NCI-H2196 treated with DMSO at 0.1 percent for 48 hours (cell line): ENCODE results near the gene GTF2H4.
A peak's percentile ranks its signal among the peaks of the same experiment; 100 is the strongest.

Source experiments
- DNase-seq: peaks from one replicate; lab custom pipeline; 2025; ENCODE audit not compliant: unreplicated experiment; lab: John Stamatoyannopoulos, UW

GTF2H4 gene

GRCh38 chr6:30882204-30882758 is 25.7 kb upstream of the GTF2H4 start:
- no peak for DNase-seq

GRCh38 chr6:30882759-30883684 is 25.0 kb upstream of the GTF2H4 start:
- peak; percentile 61 for DNase-seq

GRCh38 chr6:30883685-30884520 is 24.1 kb upstream of the GTF2H4 start, which contains the start of gene DDR1:
Gene DDR1, plus strand, starts transcription at chr6:30884519. Its CDS starts 4,211 bp downstream, at chr6:30888730.
- peak; percentile 80 for DNase-seq

- DNase-seq: no peak
These were observed 23.2 kb upstream of the GTF2H4 start for GRCh38 chr6:30884521-30885480.

GRCh38 chr6:30885481-30885998 is 22.5 kb upstream of the GTF2H4 start:
- no peak for DNase-seq

- peak; percentile 37 for DNase-seq
These were observed 21.8 kb upstream of the GTF2H4 start for GRCh38 chr6:30885999-30886896.

GRCh38 chr6:30886897-30887255 is 21.1 kb upstream of the GTF2H4 start:
- DNase-seq: no peak

- no peak for DNase-seq
These were observed 19.8 kb upstream of the GTF2H4 start for GRCh38 chr6:30887901-30888815.

GRCh38 chr6:30888816-30889495 is 19.1 kb upstream of the GTF2H4 start:
- no peak for DNase-seq

- DNase-seq: no peak
These were observed 18.5 kb upstream of the GTF2H4 start for GRCh38 chr6:30889496-30889885.

GRCh38 chr6:30889921-30890645 is 17.9 kb upstream of the GTF2H4 start:
- DNase-seq: peak; percentile 83

- no peak for DNase-seq
These were observed 17.2 kb upstream of the GTF2H4 start for GRCh38 chr6:30890646-30891449.

- DNase-seq: no peak
These were observed 16.6 kb upstream of the GTF2H4 start for GRCh38 chr6:30891450-30891723.

GRCh38 chr6:30891816-30892538 is 16.0 kb upstream of the GTF2H4 start:
- DNase-seq: no peak

- no peak for DNase-seq
These were observed 14.9 kb upstream of the GTF2H4 start for GRCh38 chr6:30893001-30893591.
